Measurements from ENCODE around the gene SLC27A3.

The SLC27A3 gene

DNA sequence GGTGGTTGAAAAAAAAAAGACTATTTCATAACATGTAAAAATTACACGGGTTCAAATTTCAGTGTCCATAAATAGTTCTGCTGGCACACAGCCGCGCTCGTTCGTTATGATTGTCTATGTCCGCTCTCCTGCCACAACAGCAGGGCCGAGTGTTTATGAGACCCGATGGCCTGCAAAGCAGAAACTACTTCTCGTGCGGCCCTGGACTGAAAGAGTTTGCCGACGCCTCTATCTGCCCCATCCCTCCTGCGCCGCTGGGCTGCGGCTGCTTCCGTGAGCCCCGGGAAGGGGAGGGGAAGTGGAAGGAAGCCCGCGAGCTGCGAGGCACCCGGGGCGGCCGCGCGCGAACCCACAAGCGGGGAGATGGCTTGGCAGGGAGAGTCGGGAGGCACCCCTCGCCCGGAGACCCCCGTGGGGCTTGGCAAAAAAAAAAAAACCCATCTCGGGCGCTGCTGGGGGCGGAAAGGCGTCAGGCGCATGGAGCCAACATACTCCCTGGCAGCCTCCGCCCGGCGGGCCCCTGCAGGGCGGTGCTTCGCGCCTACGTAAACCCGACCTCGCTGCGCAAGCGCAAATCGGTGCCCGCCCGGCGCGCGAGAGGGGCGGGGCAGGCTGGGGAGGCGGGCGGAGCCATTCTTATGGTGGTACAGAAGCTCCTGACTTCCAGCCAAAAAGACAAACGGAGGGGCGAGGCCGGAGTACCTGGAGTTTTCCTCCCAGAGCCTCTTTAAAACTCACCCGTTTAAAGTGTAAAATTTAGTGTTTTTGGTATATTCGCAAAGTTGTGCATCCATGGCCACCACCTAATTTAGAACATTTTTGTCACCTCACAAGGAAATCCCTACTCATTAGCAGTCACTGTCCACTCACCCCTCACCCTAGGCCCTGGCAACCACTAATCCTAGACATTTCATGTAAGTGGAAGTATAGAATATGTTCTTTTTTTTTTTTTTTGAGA lies 8.3 kb downstream of the SLC27A3 start:
- FAIRE-seq (no peak), DNase-seq (ENCODE audit: insufficient read length, low spot score) (peak; percentile 99)
- TF ChIP-seq, protein P1, sequence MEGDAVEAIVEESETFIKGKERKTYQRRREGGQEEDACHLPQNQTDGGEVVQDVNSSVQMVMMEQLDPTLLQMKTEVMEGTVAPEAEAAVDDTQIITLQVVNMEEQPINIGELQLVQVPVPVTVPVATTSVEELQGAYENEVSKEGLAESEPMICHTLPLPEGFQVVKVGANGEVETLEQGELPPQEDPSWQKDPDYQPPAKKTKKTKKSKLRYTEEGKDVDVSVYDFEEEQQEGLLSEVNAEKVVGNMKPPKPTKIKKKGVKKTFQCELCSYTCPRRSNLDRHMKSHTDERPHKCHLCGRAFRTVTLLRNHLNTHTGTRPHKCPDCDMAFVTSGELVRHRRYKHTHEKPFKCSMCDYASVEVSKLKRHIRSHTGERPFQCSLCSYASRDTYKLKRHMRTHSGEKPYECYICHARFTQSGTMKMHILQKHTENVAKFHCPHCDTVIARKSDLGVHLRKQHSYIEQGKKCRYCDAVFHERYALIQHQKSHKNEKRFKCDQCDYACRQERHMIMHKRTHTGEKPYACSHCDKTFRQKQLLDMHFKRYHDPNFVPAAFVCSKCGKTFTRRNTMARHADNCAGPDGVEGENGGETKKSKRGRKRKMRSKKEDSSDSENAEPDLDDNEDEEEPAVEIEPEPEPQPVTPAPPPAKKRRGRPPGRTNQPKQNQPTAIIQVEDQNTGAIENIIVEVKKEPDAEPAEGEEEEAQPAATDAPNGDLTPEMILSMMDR (IDR thresholded peaks at IDR 0.05; ENCODE audit: insufficient read depth, missing control alignments) = no peak

DNA sequence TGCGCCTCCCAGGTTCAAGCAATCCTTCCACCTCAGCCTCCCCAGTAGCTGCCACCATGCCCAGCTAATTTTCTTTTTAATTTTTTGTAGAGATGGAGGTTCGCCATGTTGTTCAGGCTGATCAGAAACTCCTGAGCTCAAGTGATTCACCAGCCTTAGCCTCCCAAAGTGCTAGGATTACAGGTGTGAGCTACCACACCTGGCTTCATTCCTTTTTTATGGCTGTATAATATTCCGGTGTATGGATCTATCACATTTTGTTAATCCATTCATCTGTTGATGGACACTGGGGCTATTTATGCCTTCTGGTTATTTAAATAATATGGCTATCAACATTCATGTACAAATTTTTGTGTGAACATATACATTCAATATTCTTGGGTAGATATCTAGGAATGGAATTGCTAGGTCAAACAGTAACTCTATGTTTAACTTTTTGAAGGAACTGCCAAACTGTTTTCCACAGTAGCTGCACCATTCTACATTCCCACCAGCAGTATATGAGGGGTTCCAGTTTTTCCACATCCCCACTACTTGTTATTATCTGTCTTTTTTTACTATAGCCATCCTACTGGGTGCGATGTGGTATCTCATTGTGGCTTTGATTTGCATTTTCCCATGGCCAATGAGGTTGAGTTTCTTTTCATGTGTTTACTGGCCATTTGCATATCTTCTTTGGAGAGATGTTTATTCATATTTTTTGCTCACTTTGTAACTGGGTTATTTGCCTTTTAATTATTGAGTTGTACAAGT lies 11.0 kb downstream of the SLC27A3 start:
- DNase-seq (ENCODE audit: insufficient read length, low spot score) (no peak), FAIRE-seq (no peak)
- TF ChIP-seq, protein P1 (IDR thresholded peaks at IDR 0.05; ENCODE audit: insufficient read depth, missing control alignments) = no peak

DNA sequence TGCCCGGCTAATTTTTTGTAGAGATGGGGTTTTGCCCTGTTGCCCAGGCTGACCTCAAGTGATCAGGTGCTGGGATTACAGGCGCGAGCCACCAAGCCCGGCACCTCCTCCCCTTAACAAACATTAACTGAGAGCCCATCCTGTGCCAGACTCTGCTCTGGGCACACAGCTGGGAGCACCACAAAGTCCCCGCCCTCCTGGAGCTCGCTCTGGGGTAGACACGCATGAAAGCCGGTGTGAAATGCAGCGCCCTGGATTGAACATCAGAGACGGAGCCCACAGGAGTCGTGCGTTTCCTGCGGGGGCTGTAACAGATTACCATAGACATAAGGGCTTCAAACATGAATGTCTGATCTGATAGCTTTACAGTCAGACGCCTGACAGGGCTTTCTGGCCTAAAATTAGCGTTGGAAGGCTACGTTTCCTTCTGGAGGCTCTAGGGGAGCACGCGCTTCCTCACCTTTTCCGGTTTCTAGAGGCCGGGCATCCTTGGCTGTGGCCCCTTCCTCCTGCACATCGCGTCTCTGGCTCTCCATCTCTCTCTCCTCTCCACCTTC lies 14.3 kb downstream of the SLC27A3 start:
- TF ChIP-seq, protein P1 (IDR thresholded peaks at IDR 0.05; ENCODE audit: insufficient read depth, missing control alignments) = no peak
- DNase-seq (ENCODE audit: insufficient read length, low spot score) (no peak), FAIRE-seq (no peak)

DNA sequence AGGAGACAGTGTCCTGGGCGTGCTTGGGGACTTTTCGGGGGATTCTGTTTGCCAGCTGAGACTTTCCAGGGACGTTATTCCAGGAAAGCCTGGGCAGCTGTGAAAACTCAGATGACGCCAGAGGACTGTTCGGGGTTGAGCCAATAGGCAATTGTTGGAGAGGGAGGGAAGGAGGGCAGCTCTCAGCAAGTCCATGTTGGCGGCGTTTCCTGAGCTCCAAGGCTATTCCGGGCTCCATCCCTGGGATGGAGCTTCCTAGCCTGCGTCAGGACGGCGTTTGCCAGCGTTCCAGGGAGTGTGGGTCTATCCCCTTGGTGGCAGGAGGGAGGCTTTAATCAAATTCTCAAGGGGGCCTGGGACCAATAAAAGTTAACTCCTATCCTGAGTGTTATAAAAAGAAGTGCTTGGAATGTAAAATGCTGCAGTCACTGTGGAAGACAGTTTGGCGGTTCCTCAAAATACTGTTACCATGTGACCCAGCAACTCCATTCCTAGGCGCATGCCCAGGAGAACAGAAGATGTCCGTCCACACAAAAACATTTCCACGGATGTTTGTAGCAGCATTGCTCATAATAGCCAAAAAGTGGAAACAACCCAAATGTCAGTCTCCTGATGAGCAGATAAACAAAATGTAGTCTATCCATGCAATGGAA lies 15.2 kb downstream of the SLC27A3 start:
- FAIRE-seq = no peak
- TF ChIP-seq, protein P1 (IDR thresholded peaks at IDR 0.05; ENCODE audit: insufficient read depth, missing control alignments) = no peak
- no peak for DNase-seq (ENCODE audit: insufficient read length, low spot score)

DNA sequence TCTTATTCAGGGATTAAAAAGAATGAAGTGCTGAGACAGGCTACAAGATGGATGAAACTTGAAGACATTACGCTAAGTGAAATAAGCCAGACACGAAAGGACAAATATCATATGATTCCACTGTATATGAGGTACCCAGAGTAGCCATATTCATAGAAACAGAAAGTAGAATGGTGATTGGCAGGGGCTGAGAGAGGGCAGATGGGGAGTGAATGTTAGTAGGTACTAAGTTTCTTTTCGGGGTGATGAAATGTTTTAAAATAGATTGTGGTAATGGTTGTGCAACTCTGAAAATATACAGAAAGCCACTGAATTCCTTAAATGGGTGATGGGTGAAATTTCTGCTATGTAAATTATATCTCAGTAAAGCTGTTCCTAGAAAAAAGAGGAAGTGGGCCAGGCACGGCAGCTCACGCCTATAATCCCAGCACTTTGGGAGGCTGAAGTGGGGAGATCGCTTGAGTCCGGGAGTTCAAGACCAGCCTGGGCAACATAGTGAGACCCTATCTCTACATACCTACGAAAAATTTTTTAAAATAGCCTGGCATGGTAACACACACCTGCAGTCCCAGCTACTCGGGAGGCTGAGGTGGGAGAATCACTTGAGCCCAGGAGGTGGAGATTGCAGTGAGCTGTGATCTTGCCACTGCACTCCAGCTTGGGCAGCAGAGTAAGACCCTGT lies 15.9 kb downstream of the SLC27A3 start:
- DNase-seq (ENCODE audit: insufficient read length, low spot score) = no peak
- TF ChIP-seq, protein P1 (IDR thresholded peaks at IDR 0.05; ENCODE audit: insufficient read depth, missing control alignments) = no peak
- FAIRE-seq = no peak

DNA sequence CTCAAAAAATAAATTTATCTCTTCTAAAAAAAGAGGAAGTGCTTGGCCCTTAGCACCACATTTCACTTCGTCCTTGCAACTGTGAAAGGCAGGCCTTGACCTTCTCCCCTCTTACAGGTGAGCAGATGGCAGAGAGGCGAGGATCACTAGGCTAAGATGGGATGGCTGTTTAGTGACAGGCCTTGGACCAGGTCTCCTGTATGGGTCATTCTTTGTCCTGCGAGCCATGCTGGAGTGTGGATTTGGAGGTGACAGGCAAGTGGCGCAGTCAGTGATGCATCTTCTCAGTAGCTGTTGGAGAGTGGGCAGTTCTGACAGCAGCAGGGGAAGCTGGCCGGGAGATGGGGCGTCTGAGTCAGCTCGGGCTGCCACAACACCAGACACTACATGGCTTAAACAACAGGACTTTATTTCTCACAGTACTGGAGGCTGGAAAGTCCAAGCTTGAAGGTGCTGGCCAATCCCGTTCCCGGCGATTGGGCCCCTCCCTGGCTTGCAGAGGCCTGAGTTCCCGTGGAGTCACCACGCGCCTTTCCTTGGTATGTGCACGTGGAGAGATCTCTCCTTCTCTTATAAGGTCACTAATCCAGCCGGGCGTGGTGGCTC lies 16.5 kb downstream of the SLC27A3 start:
- TF ChIP-seq, protein P1 (IDR thresholded peaks at IDR 0.05; ENCODE audit: insufficient read depth, missing control alignments) = no peak
- DNase-seq (ENCODE audit: insufficient read length, low spot score) = no peak
- no peak for FAIRE-seq
